ENCODE measurements around the gene SLMAP. TPM values are rescaled to one million over a fixed set of nuclear protein-coding genes. Genes with fewer than 3 reads are reported as not detected.

SLMAP gene
- total RNA-seq, 1 experiment from 2014 or later = 49.2 TPM

DNA sequence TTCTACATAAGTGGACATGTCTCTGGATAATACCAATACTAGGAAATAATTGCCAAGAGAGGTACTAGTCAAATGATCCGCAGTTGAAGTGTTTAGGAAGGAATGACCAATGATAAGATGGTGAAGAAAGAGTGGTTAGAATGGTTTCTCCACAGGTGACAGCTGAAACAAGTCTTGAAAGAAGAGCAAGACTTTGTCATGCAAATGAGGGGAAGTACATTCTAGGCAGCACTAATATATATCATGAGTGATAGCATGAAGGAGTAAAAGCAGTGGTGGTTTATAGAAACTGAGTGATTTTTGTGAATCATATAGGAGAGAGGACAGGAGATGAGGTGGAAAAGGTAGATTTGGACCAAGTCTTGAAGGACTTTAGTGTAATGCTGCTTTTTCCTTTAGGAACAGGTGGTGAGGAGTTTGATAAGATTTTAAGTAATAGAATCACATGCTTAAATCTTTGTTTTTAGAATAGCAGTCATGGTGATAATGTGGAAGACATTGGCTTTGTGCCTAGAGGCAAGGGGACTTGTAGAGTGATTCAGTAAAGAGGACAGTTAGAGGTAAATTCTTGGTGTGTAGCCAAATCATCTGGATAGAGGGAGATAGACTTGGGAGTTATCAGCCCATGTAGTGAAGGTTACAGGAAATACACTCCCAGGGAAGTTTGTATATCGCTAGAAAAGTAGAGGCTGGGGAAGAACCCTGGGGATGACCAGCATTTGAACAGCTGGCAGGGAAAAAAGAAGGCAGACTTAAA is 31.9 kb downstream of the SLMAP start:
- POLR2A ChIA-PET = no interaction called here
- DNase-seq (ENCODE audit: low read depth, low spot score) = no peak
- Histone ChIP-seq H3K36me3 (ENCODE audit: control insufficient read depth, insufficient read depth, low read length) (no peaks in the 10 kb centered on the region), H3K27ac (ENCODE audit: low read length) (no peak overlapping the region), H3K4me1 (ENCODE audit: control insufficient read depth, insufficient read depth, low read length) (peaks cover 4% of the 10 kb centered on the region; the same call in 1 of the 2 replicates), H3K9me3 (ENCODE audit: control insufficient read depth, insufficient read depth, low read depth, low read length) (no peaks in the 10 kb centered on the region), H3K4me3 (ENCODE audit: low read depth in 2 of 2, low read length in 2 of 2) (no peak overlapping the region), H3K27me3 (ENCODE audit: control insufficient read depth, insufficient read depth, low read length) (no peaks in the 10 kb centered on the region)
- intact Hi-C loops (cut with micrococcal nuclease; ENCODE audit: unreplicated experiment) (no loop called here), in situ Hi-C loops (cut with HindIII; ENCODE audit: low pct_unique_long_range_greater_than_20kb, low sequenced_read_pairs) (no loop called here)
- no TSS peak for BruUV-seq (replicated peaks)
- CTCF ChIA-PET = no interaction called here
- no peak for ATAC-seq
- TF ChIP-seq TCF7L2 (IDR thresholded peaks at IDR 0.05; ENCODE audit: low read depth, low read length) (no peak), POLR2AphosphoS5 (IDR thresholded peaks at IDR 0.05; ENCODE audit: low read depth, low read length) (no peak), SIN3A (IDR thresholded peaks at IDR 0.05; ENCODE audit: borderline replicate concordance, insufficient read depth, low read depth, low read length) (no peak), CTCF (IDR thresholded peaks at IDR 0.05) (no peak)
- TF ChIP-seq, protein P1, sequence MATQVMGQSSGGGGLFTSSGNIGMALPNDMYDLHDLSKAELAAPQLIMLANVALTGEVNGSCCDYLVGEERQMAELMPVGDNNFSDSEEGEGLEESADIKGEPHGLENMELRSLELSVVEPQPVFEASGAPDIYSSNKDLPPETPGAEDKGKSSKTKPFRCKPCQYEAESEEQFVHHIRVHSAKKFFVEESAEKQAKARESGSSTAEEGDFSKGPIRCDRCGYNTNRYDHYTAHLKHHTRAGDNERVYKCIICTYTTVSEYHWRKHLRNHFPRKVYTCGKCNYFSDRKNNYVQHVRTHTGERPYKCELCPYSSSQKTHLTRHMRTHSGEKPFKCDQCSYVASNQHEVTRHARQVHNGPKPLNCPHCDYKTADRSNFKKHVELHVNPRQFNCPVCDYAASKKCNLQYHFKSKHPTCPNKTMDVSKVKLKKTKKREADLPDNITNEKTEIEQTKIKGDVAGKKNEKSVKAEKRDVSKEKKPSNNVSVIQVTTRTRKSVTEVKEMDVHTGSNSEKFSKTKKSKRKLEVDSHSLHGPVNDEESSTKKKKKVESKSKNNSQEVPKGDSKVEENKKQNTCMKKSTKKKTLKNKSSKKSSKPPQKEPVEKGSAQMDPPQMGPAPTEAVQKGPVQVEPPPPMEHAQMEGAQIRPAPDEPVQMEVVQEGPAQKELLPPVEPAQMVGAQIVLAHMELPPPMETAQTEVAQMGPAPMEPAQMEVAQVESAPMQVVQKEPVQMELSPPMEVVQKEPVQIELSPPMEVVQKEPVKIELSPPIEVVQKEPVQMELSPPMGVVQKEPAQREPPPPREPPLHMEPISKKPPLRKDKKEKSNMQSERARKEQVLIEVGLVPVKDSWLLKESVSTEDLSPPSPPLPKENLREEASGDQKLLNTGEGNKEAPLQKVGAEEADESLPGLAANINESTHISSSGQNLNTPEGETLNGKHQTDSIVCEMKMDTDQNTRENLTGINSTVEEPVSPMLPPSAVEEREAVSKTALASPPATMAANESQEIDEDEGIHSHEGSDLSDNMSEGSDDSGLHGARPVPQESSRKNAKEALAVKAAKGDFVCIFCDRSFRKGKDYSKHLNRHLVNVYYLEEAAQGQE (IDR thresholded peaks at IDR 0.05; ENCODE audit: insufficient read depth in 1 of 2, low read depth in 2 of 2, low read length in 1 of 2) = no peak

- no TSS peak for BruUV-seq (replicated peaks)
- POLR2A ChIA-PET = no interaction called here
- Histone ChIP-seq H3K9me3 (ENCODE audit: control insufficient read depth, insufficient read depth, low read depth, low read length) (no peaks in the 10 kb centered on the region), H3K36me3 (ENCODE audit: control insufficient read depth, insufficient read depth, low read length) (no peaks in the 10 kb centered on the region), H3K27ac (ENCODE audit: low read length) (no peak overlapping the region), H3K4me3 (ENCODE audit: low read depth in 2 of 2, low read length in 2 of 2) (no peak overlapping the region), H3K4me1 (ENCODE audit: control insufficient read depth, insufficient read depth, low read length) (peaks cover 4% of the 10 kb centered on the region; the same call in 1 of the 2 replicates), H3K27me3 (ENCODE audit: control insufficient read depth, insufficient read depth, low read length) (no peaks in the 10 kb centered on the region)
- ATAC-seq = no peak
- no peak for DNase-seq (ENCODE audit: low read depth, low spot score)
- CTCF ChIA-PET = no interaction called here
- TF ChIP-seq TCF7L2 (IDR thresholded peaks at IDR 0.05; ENCODE audit: low read depth, low read length) (no peak), POLR2AphosphoS5 (IDR thresholded peaks at IDR 0.05; ENCODE audit: low read depth, low read length) (no peak), CTCF (IDR thresholded peaks at IDR 0.05) (no peak), SIN3A (IDR thresholded peaks at IDR 0.05; ENCODE audit: borderline replicate concordance, insufficient read depth, low read depth, low read length) (no peak)
- TF ChIP-seq, protein P1 (IDR thresholded peaks at IDR 0.05; ENCODE audit: insufficient read depth in 1 of 2, low read depth in 2 of 2, low read length in 1 of 2) = no peak
- in situ Hi-C loops (cut with HindIII; ENCODE audit: low pct_unique_long_range_greater_than_20kb, low sequenced_read_pairs) = no loop called here
- intact Hi-C loops (cut with micrococcal nuclease; ENCODE audit: unreplicated experiment) = no loop called here
These were observed 32.5 kb downstream of the SLMAP start for GRCh38 chr3:57788624-57789018.
